Measurements from ENCODE around the gene CATSPERD.

Gene CATSPERD

DNA sequence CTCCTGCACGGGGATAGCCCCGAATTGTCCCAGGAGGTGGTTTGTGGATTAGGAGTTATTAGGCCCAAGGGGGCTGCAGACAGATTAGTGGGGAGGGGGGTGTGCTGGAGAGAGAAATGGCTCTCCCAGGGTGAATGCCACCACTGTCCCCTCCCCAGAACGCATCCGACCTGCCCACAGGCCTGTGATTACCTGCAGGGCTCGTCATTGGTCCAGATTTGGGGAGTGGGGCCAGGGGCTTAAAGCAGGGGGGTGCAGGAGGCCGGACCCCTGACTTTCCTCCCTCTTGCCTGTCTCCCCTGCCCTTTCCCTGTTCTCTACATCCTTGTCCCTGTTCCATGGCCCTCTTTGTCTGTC, 85.7 kb downstream of the CATSPERD start:
- no peak for DNase-seq (ENCODE audit: low read depth in 1 of 2, low spot score in 1 of 2)
- in situ Hi-C loops (cut with HindIII; ENCODE audit: low pct_unique_long_range_greater_than_20kb, low sequenced_read_pairs), result no loop called here
- no peak for TF ChIP-seq JUND (IDR thresholded peaks at IDR 0.05; ENCODE audit: low read depth)

DNA sequence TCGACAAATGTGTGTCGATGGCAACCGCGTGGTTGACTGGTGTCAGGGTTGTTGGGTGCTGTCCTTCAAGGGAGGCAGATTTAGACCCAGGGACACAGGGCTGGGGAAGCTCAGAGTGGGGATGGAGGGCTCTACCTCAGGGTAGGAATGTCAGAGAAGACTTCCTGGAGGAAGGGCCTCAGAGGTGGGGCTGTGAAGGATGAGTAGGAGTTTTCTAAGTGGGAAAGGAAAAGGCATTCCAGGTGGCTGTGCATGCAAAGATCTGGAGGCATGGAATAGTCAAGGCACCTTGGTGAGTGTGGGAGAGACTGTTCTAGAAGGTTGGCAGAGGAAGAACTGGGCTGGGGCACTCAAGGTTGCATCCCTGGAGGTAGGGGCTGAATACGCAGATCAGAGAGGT, 86.5 kb downstream of the CATSPERD start:
- no peak for TF ChIP-seq JUND (IDR thresholded peaks at IDR 0.05; ENCODE audit: low read depth)
- in situ Hi-C loops (cut with HindIII; ENCODE audit: low pct_unique_long_range_greater_than_20kb, low sequenced_read_pairs), result no loop called here

DNA sequence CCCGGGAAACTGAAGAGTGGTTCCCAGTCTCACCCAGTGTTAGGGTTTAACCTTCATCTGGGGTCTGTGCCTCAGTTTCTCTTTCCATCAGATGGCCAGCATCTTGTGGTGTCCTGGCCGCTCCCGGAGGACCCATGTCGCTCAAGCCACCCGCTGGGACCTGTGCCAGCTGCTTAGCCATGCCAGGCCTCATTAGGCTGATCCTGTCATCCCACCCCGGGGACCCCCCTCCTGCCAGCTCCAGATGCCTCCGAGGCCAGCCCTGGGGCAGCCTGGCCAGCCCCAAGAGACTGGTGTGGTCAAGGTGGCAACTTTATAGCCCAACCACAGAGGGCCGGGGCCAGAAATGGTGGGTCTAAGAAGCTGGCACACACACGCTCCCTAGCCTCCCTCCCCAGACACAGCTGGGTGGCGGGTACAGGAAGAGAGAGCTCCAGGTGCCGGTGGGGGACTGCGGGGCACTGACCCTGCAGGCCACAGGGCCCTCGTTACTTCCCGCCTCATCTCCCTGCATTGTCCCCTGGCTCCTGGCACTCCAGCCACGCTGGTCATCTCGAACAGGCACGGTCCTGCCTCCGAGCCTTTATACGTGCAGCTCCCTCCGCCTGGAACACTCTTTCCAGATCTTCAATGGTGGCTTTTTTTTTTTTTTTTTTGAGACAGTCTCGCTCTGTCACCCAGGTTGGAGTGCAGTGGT, 87.8 kb downstream of the CATSPERD start:
- no peak for DNase-seq (ENCODE audit: low read depth in 1 of 2, low spot score in 1 of 2)
- no peak for TF ChIP-seq JUND (IDR thresholded peaks at IDR 0.05; ENCODE audit: low read depth)
- in situ Hi-C loops (cut with HindIII; ENCODE audit: low pct_unique_long_range_greater_than_20kb, low sequenced_read_pairs), result no loop called here

More for the DNA sequence above, 86.5 kb downstream of the CATSPERD start:
- DNase-seq (ENCODE audit: low read depth in 1 of 2, low spot score in 1 of 2), result no peak

DNA sequence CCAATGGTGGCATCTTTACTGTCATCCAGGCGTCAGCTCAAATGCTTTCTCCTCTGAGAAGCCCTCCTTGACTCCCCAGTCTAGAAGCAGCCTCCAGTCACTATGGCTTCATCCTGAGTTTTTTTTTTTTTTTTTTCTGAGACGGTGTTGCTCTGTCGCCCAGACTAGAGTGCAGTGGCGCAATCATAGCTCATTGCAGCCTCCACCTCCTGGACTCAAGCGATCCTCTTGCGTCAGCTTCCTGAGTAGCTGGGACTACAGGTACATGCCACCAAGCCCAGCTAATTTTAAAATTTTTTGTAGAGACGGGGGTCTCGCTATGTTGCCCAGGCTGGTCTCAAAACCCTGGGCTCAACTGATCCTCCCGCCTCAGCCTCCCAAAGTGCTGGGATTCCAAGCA, 88.6 kb downstream of the CATSPERD start:
- in situ Hi-C loops (cut with HindIII; ENCODE audit: low pct_unique_long_range_greater_than_20kb, low sequenced_read_pairs), result no loop called here
- TF ChIP-seq JUND (IDR thresholded peaks at IDR 0.05; ENCODE audit: low read depth), result no peak
- no peak for DNase-seq (ENCODE audit: low read depth in 1 of 2, low spot score in 1 of 2)

DNA sequence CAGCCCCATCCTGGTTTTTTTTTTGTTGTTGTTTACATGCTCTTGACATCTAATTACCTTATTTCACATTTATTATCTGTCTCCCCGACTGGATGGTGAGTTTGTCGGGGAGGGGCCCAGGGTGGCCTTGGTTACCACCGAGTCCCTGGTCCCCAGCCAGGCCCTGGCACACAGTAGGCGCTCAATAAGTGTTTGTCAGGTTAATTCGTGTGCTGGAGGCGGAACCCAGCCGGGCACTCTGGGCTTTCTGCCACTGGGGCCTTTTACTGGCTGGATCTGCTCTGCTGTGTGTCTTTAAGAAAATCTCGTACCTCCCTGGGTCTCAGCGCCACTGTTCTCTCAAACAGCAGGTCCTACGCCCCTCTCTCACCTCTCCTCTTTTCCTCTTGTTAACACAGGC, 89.0 kb downstream of the CATSPERD start:
- TF ChIP-seq JUND (IDR thresholded peaks at IDR 0.05; ENCODE audit: low read depth), result no peak
- in situ Hi-C loops (cut with HindIII; ENCODE audit: low pct_unique_long_range_greater_than_20kb, low sequenced_read_pairs), result no loop called here
- no peak for DNase-seq (ENCODE audit: low read depth in 1 of 2, low spot score in 1 of 2)

DNA sequence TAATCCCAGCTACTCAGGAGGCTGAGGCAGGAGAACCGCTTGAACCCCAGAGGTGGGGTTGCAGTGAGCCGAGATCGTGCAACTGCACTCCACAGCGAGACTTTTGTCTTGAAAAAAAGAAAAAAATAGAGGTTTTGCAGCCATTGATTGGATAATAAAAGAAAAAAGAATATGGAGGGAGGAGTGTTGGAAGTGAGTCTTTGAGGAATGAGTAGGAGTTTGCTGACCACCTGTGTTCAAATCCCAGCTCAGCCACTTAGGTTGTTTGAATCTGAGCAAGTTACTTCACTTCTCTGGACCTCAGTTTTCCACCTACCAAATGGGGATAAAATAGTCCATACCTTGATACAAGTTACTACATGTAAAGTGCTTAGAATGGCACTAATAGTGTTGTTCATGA, 90.7 kb downstream of the CATSPERD start:
- in situ Hi-C loops (cut with HindIII; ENCODE audit: low pct_unique_long_range_greater_than_20kb, low sequenced_read_pairs), result no loop called here
- TF ChIP-seq JUND (IDR thresholded peaks at IDR 0.05; ENCODE audit: low read depth), result no peak
- no peak for DNase-seq (ENCODE audit: low read depth in 1 of 2, low spot score in 1 of 2)

DNA sequence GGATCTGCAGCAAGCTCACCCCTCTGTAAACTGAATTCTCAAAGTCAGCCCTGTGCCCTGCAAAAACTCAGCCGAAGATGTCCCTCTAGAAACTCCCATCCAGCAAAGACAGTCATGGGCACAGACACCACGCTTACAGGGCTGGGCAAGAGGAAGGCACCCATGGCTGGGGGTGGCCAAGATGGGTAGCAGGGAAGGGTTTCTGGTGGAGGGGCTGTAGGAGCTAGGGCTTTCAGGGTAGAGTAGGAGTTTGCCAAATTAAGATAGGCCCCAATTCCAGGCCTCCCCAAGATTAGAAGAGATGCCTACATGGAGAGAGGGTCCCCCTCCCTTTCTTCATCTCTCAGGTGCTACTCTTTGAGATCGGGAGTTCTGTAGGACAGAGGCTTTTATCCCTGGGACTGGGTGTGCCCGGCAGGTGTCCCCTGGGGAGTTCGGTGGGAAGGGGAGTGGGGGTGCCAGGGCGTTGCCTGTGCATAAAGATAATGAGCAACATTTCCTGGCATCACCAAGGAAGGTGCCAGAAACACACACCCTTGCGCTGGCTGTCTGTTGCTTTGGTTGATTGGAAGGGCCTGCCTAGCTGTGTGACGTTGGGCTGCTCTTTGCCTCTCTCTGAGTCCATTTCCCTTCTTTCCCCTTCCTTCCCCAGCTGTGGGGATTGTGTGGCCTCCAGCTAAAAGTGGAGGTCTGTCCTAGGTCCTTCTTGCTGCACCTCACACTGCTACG, 93.8 kb downstream of the CATSPERD start:
- DNase-seq (ENCODE audit: low read depth in 1 of 2, low spot score in 1 of 2), result no peak
- in situ Hi-C loops (cut with HindIII; ENCODE audit: low pct_unique_long_range_greater_than_20kb, low sequenced_read_pairs), result no loop called here
- TF ChIP-seq JUND (IDR thresholded peaks at IDR 0.05; ENCODE audit: low read depth), result no peak

DNA sequence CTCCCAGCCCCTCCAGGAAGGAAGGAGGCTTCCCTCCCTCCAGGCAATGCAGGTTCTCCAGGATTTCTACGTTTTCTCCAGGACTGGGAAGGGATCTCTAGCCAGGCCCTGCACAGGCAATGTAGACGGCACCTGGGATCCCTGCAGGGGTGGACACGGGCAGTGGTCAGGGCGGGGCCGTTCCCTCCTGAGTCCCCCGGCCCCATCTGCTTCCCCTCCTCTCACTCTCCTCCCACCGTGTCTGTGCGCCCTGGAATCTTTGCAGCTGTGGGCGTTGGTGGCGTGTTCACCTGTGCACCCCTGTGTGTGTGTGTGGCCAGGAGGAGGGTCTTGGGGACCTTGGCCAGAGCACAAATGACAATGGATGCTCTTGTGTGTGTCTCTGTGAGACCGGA, 94.4 kb downstream of the CATSPERD start:
- TF ChIP-seq JUND (IDR thresholded peaks at IDR 0.05; ENCODE audit: low read depth), result no peak
- in situ Hi-C loops (cut with HindIII; ENCODE audit: low pct_unique_long_range_greater_than_20kb, low sequenced_read_pairs), result no loop called here
- DNase-seq (ENCODE audit: low read depth in 1 of 2, low spot score in 1 of 2), result no peak

DNA sequence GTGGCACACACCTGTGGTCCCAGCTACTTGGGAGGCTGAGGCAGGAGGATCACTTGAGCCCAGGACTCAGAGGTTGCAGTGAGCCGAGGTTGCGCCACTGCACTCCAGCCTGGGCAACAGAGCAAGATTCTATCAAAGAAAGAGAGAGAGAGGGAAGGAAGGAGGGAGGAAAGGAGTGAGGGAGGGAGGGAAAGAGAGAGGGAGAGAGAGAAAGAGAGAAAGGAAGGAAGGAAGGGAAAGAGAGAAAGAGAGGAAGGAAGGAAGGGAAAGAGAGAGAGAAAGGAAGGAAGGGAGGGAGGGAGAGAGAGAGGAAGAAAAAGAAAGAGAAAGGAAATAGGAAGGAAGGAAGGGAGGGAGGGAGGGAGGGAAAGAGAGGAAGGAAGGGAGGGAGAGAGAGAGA, 96.8 kb downstream of the CATSPERD start:
- in situ Hi-C loops (cut with HindIII; ENCODE audit: low pct_unique_long_range_greater_than_20kb, low sequenced_read_pairs), result no loop called here
- TF ChIP-seq JUND (IDR thresholded peaks at IDR 0.05; ENCODE audit: low read depth), result no peak

DNA sequence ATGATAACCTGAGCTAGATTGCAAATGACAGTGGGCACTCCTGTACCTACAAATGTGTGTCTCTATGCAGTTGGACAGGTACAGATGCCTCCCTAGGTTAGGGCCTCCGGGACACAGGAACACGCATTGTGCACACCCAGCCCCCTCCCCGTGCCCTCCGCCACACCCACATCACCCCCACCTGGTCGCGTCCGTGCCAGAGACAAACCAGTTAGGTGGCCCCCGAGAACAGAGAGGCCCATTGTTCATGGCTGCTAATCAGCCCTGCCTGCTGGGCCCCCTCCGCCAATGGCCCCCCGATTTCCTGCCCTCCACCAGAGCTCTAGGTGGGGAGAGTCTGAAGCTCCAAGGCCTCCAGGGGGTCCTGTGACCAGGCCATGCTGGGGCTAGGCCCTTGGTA, 98.2 kb downstream of the CATSPERD start:
- TF ChIP-seq JUND (IDR thresholded peaks at IDR 0.05; ENCODE audit: low read depth), result no peak
- no peak for DNase-seq (ENCODE audit: low read depth in 1 of 2, low spot score in 1 of 2)
- in situ Hi-C loops (cut with HindIII; ENCODE audit: low pct_unique_long_range_greater_than_20kb, low sequenced_read_pairs), result no loop called here

More for the DNA sequence above, 96.8 kb downstream of the CATSPERD start:
- DNase-seq (ENCODE audit: low read depth in 1 of 2, low spot score in 1 of 2), result no peak

DNA sequence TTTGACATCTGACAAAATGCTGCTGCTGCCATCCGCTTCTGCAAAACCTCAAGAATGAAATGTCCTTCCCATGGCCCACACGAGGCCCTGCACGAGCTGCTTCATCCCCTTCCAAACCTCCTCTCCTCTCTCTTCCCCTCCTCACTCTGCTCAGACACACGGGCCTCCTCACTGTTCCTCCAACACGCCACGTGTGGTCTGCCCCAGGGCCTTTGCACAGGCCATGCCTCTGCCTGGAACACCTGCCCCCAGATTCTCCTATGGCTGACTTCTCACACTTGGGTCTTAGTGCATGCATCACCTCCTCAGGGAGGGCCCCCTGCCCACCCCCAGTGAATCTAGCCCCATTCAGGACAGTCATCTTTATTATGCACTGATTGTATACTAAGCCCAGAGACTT, 100.3 kb downstream of the CATSPERD start:
- DNase-seq (ENCODE audit: low read depth in 1 of 2, low spot score in 1 of 2), result no peak
- in situ Hi-C loops (cut with HindIII; ENCODE audit: low pct_unique_long_range_greater_than_20kb, low sequenced_read_pairs), result no loop called here
- no peak for TF ChIP-seq JUND (IDR thresholded peaks at IDR 0.05; ENCODE audit: low read depth)

DNA sequence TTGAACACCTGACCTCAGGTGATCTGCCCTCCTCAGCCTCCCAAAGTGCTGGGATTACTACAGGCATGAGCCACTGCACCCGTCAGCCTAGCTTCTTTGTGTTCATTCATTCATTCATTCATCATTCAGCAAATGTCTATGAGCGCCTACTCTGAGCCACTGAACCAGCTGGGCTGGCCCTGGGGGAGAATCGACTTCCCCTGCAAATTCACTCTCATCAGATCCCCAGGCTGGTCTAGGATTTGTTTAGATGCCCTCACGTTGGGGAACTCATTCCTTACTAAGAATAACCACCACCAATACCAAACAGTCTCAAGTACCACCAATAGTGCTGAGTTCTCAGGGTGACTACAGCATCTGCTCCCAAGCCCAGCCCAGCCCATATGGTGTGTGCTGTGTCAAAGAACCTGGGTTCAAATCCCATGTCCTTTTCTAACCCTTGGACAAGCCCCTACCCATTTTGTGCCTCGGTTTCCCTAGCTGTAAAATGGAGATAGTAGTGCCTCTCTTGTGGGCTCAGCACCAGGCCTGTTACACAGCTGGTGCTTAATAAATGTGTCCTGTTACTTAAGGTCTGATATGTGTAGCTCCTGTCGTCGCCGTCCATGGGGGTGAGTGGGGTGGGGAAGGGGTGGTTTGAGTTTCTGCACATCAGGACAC, 101.2 kb downstream of the CATSPERD start:
- no peak for TF ChIP-seq JUND (IDR thresholded peaks at IDR 0.05; ENCODE audit: low read depth)
- DNase-seq (ENCODE audit: low read depth in 1 of 2, low spot score in 1 of 2), result no peak
- in situ Hi-C loops (cut with HindIII; ENCODE audit: low pct_unique_long_range_greater_than_20kb, low sequenced_read_pairs), result no loop called here

DNA sequence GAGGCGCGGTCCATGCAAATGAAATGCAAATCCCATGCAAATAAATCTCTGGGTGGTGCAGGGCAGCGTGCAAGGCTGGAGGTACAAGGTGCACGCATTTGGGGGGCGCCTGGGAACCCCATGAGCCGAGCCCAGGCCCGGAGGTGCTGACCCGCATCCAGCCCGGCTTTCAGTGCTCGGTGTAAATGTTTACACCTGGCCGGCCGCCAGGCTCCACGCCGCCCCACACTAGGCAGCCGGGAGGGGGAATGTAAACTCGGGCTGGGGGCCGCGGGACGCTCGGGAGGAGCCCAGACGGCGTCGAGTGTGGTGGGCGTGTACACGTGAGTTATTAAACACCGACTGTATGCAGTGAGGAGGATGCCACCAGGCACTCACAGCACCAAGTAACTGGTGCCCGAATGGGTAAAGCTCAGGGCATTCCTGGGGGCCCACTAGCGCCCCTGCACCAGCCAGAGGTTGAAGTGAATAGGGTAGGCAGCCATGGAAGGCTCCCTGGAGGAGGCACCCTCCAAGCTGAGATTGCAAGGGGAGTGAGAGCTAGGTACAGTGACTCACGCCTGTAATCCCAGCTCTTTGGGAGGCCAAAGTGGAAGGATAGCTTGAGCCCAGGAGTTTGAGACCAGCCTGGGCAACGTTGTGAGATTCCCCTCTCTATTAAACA, 101.9 kb downstream of the CATSPERD start:
- in situ Hi-C loops (cut with HindIII; ENCODE audit: low pct_unique_long_range_greater_than_20kb, low sequenced_read_pairs), result no loop called here
- no peak for TF ChIP-seq JUND (IDR thresholded peaks at IDR 0.05; ENCODE audit: low read depth)
- no peak for DNase-seq (ENCODE audit: low read depth in 1 of 2, low spot score in 1 of 2)

Data from T47D (cell line).